ENCODE data around the gene TBC1D22B.
"Not testable (repeated sequence)": the region's sequence is repeated elsewhere in the genome, so short reads cannot be mapped to it uniquely, and the experiment has no call there.

Gene TBC1D22B

GRCh38 chr6:37317312-37318038 is 59.9 kb downstream of the TBC1D22B start:
- no peak for DNase-seq (ENCODE audit: extremely low spot score, insufficient read length, low read depth)
- FAIRE-seq: no peak

GRCh38 chr6:37319156-37319555 is 61.6 kb downstream of the TBC1D22B start:
- DNase-seq (ENCODE audit: extremely low spot score, insufficient read length, low read depth) (no peak), FAIRE-seq (no peak)

- DNase-seq (ENCODE audit: extremely low spot score, insufficient read length, low read depth) (no peak), FAIRE-seq (no peak)
Measured at GRCh38 chr6:37319856-37320480, 62.4 kb downstream of the TBC1D22B start.

GRCh38 chr6:37320646-37321045 is 63.1 kb downstream of the TBC1D22B start:
- DNase-seq (ENCODE audit: extremely low spot score, insufficient read length, low read depth): no peak

GRCh38 chr6:37321101-37321500 is 63.5 kb downstream of the TBC1D22B start:
- FAIRE-seq: no peak
- DNase-seq (ENCODE audit: extremely low spot score, insufficient read length, low read depth): no peak

More at GRCh38 chr6:37320646-37321045, 63.1 kb downstream of the TBC1D22B start:
- no peak for FAIRE-seq

- FAIRE-seq (no peak), DNase-seq (ENCODE audit: extremely low spot score, insufficient read length, low read depth) (no peak)
Measured at GRCh38 chr6:37321516-37322415, 64.2 kb downstream of the TBC1D22B start.

- FAIRE-seq: no peak
- DNase-seq (ENCODE audit: extremely low spot score, insufficient read length, low read depth): no peak
Measured at GRCh38 chr6:37323580-37323979, 66.0 kb downstream of the TBC1D22B start.

GRCh38 chr6:37324131-37325033 is 66.8 kb downstream of the TBC1D22B start:
- DNase-seq (ENCODE audit: extremely low spot score, insufficient read length, low read depth) (no peak), FAIRE-seq (no peak)

GRCh38 chr6:37330345-37330744 is 72.8 kb downstream of the TBC1D22B start:
- not testable (repeated sequence) for DNase-seq (ENCODE audit: extremely low spot score, insufficient read length, low read depth); FAIRE-seq

GRCh38 chr6:37331047-37331446 is 73.5 kb downstream of the TBC1D22B start:
- FAIRE-seq: no peak
- DNase-seq (ENCODE audit: extremely low spot score, insufficient read length, low read depth): no peak

- FAIRE-seq (no peak), DNase-seq (ENCODE audit: extremely low spot score, insufficient read length, low read depth) (no peak)
Measured at GRCh38 chr6:37332894-37333293, 75.3 kb downstream of the TBC1D22B start.

GRCh38 chr6:37334047-37334446 is 76.5 kb downstream of the TBC1D22B start:
- FAIRE-seq (no peak), DNase-seq (ENCODE audit: extremely low spot score, insufficient read length, low read depth) (no peak)

- DNase-seq (ENCODE audit: extremely low spot score, insufficient read length, low read depth): not testable (repeated sequence)
Measured at GRCh38 chr6:37338317-37338716, 80.7 kb downstream of the TBC1D22B start.

GRCh38 chr6:37338745-37339255 is 81.2 kb downstream of the TBC1D22B start:
- FAIRE-seq (no peak), DNase-seq (ENCODE audit: extremely low spot score, insufficient read length, low read depth) (no peak)

More at GRCh38 chr6:37338317-37338716, 80.7 kb downstream of the TBC1D22B start:
- FAIRE-seq: not testable (repeated sequence)

GRCh38 chr6:37339741-37340638 is 82.4 kb downstream of the TBC1D22B start:
- FAIRE-seq: no peak
- DNase-seq (ENCODE audit: extremely low spot score, insufficient read length, low read depth): no peak

GRCh38 chr6:37340639-37340943 is 83.0 kb downstream of the TBC1D22B start:
- FAIRE-seq: no peak
- no peak for DNase-seq (ENCODE audit: extremely low spot score, insufficient read length, low read depth)

GRCh38 chr6:37343248-37343647 is 85.7 kb downstream of the TBC1D22B start:
- DNase-seq (ENCODE audit: extremely low spot score, insufficient read length, low read depth) (no peak), FAIRE-seq (no peak)

GRCh38 chr6:37344308-37344707 is 86.7 kb downstream of the TBC1D22B start:
- no peak for FAIRE-seq
- DNase-seq (ENCODE audit: extremely low spot score, insufficient read length, low read depth): no peak

GRCh38 chr6:37345804-37346203 is 88.2 kb downstream of the TBC1D22B start:
- DNase-seq (ENCODE audit: extremely low spot score, insufficient read length, low read depth); FAIRE-seq: not testable (repeated sequence)

Data from GM18507 (cell line).